B cell (primary cell): ENCODE measurements around the gene DGKB.

Source experiments
- CTCF ChIP-seq: fragments of 200-600 bp; IDR thresholded peaks from one replicate; pipeline ENCODE4 v1.8.0; 2022; ENCODE audit warnings: antibody characterized with exemption, mild to moderate bottlenecking
- EZH2 ChIP-seq: IDR thresholded peaks from 2 replicates; pipeline ENCODE4 v1.6.1; 2012; ENCODE audit warnings: borderline replicate concordance, low read depth, mild to moderate bottlenecking, moderate library complexity, low read length; ENCODE audit not compliant: insufficient read depth, poor library complexity, severe bottlenecking

GRCh38 chr7:14381936-14382335 lies 520.6 kb downstream of the DGKB start:
- TF ChIP-seq EZH2 (no peak), CTCF (no peak)
